HG03045 (cell line): ENCODE measurements around the gene GMDS.

Source experiments
- ATAC-seq: cut with Tn5 transposase; IDR thresholded peaks from one replicate; pipeline ENCODE4 v1.9.1; 2021; ENCODE audit warnings: mild to moderate bottlenecking, moderate library complexity; ENCODE audit not compliant: unreplicated experiment

GMDS gene

DNA sequence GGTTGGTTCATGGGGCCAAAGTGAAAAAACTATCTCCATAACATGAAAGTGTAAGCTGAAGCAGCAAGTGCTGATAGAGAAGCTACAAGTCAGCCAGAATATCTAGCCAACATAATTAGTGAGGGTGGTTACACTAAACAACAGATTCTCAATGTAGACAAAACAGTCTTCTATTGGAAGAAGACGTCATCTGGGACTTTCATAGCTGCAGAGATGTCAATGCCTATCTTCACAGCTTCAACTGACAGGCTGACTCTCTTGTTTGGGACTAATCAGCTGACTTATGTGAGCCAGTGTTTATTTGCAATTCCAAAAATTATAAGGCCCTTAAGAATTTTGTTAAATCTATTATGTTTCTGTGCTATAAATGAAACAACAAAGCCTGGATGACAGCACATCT lies 63.2 kb downstream of the GMDS start:
- ATAC-seq: no peak

DNA sequence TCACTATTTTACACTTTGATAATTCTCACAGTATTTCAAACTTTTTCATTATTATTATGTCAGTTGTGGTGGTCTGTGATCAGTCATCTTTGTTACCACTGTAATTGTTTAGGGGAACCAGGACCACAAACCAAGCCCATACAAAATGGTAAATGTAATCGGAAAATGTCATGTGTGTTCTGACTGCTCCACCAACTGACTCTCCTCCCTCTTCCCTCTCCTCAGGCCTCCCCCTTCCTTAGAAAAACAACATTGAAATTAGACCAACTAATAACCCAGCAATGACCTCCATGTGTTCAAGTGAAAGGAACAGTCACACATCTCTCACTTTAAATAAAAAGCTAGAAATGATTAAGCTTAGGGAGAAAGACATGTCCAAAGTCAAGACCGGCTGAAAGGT lies 63.8 kb downstream of the GMDS start:
- ATAC-seq: no peak

DNA sequence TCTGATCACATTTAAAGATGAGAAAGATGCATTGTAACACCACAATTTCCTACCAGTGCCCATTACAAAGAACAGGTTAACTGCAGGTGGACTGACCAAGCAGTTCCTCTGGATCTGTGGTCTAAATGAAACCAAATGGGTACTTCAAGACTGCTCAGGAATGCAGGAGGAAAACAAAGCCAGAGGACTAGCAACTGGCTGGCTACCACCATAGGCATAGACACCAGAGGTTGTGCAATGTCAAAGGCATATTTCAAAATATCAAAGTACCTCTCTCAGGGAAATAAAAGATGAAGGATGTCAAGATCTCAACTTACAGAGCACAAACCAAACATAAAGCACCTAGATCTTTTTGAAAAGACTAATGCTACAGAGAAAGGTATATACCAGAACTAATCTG lies 65.5 kb downstream of the GMDS start:
- ATAC-seq: no peak

DNA sequence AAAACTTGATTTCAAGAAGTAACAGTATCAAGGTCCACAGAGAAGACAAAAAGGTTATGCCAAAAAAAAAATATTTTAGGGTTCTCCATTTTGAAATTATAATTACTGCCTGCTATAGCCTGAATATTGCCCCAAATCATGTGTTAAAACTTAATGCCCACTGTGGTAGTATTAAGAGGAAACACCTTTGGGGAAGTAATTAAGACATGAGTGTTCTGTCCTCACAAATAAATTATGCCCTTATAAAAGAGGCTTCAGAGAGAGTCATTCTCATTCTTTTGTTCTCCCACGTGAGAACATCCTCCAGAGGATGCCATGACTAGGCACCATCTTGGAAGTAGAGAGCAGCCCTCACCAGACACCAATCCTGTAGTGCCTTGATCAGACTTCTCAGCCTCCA lies 66.2 kb downstream of the GMDS start:
- no peak for ATAC-seq

DNA sequence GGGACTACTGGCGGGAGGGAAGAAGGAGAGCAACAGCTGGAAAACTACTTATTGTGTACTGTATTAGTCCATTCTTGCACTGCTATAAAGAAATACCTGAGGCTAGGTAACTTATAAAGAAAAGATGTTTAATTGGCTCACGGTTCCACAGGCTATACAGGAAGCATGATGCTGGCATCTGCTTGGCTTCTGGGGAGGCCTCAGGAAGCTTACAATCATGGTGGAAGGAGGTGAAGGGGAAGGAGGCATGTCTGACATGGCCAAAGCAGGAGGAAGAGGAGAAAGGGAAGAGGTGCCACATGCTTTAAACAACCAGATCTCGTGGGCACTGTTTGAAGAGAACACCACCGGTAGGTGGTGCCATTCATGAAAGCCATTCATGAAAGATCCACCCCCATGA lies 67.3 kb downstream of the GMDS start:
- no peak for ATAC-seq

DNA sequence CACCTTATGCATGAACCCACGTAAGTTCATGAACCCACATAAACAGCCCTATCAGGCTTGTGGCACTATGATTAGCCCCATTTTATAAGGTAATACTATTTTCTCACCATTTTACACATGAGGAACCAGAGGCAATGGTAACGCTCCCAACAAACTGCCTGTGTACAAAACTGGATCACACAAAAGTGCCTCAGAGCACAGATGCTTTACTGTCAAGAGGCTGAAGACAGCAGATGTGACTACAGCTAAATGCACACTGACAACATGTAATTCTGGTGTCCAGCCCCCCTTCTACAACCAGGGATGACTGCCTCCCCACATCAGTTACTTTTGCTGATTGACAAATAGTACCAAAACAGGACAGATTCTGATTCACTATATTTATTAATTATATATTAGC lies 69.6 kb downstream of the GMDS start:
- ATAC-seq: no peak

DNA sequence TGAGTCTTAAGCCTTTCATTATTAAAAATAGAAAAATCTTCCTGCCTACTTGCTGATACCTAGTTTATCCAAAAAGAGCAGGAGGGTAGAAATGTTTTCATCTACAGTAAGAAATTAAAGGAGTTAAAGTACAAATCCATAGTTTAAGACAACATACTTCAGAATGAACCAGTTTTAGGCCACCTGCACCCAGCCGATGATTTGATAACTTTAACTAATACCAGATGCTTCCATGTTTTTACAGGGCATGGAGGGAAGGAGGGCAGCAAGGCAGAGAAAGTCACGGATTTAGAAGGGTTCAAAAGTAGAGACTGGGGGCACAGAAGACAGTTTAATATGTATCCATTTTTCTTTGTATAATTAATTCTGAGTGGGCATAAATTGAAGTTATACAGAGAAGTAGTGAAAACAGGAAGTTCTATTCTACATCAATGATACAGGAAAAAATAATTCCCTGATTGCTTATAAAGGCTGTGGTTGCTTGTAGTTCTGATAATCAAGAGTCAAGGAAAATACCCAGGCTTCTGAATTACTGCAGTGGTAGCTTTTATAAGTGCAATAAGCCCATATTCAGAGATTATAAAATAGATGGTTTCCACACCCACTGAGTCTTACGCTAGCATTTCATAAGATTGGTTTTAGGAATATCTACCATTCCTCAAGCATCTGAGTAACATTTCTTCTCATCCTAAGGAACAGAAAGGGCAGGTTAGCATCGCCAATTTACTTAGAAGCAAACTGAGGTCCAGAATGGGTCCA lies 72.0 kb downstream of the GMDS start:
- ATAC-seq: no peak

DNA sequence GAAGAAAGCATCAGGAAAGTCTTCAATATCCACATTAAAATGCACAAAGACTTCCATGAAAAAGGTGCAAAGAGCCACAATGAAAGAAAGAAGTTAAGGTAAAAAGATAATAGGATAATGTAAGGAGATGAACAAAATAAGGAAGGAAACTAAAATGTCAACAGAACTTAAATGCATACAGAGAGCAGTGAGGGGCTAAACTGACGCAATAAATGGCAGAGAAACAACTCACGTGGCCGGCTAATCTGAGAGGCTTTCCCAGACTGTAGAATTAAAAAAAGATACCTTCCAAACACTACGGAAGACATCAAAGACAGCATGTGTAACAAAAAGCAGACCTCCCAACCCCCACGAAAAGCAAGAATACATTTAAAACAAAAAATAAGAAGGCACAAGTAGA lies 73.7 kb downstream of the GMDS start:
- ATAC-seq: no peak

DNA sequence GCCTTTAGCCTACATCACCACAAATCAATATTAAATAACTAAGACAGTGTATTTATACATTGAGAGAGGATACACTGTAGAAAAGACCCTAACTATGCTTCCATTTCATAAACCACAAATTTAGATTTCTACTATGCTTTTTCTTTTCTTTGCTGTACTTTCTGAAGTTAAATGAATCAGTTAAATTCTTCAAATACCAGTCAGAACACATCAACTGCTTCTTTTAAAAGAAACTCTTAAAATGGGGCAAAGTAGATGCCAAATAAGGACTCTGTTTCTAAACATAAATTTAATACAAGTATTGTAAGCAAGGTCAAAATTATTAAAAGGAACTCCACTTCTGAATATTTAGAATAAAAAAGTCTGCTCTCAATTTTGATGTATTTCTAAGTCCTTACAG lies 76.9 kb downstream of the GMDS start:
- ATAC-seq: no peak

DNA sequence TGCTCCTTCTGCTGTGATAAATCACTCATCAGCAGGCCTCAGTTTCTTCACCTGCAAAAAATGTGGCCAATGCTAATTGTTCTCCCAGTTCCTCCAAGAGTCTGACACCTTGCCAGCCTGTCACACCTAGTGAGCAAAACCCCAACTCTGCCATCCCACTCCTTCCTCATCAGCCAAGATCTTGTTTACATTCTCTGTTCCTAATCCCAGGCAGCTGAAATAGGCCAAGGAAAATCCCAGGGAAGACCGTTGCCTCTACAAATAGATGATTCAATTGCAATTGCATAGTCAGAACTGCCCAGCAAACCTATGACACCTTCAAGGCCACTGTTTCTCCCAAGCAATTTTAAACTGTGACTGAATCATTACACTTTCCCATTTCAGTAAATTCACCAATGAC lies 78.7 kb downstream of the GMDS start:
- no peak for ATAC-seq

DNA sequence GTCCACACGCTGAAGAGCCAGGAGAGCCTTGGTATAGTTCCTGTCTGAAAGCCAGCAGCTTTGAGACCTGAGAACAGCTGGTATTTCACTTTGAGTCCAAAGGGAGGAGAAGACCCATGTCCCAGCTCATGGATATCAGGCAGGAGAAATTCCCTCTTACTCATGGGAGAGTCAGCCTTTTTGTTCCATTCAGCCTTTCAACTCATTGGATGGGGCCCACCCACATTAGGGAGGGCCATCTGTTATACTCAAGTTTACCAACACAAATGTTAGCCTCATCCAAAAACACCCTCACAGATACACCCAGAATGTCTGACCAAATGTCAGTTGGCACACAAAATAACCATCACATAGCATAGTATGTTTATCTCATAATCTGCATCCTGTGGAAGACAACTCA lies 80.1 kb downstream of the GMDS start:
- ATAC-seq: no peak

DNA sequence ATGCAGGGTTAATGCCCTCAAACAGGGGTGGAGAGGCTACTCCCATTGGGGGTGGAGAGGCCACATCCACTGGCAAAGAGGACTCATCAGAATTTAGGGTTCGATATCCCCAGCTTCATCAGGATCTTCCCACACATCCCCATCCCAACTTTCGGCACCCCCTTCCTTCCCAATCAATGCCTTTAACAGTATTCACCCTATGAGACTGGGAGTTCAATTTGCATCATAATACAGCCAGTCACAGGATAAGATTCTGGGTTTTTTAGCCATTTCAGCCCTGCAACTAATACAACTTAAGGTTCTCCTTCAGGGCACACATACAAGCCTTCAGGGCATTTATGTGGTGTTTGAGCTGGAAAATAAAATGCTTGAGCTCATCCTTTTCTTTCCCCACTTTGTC lies 80.9 kb downstream of the GMDS start:
- ATAC-seq: no peak

DNA sequence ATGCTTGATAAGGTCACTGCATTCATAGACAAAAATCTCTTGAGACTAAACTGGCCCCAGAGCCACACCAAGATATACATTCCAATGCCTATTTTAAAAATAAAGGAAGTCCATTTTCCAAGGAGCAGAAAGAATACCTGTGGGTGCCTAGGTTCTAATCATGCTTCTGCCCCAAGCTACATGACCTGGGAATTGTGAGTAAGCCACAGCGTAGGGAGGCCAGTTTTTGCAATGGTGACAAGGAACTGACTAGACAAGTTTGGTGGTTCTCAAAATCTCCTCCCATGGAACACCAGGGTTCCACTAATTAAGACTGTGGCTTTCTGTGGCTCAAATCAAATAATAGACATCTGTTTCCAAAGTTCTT lies 83.3 kb downstream of the GMDS start:
- ATAC-seq: no peak

DNA sequence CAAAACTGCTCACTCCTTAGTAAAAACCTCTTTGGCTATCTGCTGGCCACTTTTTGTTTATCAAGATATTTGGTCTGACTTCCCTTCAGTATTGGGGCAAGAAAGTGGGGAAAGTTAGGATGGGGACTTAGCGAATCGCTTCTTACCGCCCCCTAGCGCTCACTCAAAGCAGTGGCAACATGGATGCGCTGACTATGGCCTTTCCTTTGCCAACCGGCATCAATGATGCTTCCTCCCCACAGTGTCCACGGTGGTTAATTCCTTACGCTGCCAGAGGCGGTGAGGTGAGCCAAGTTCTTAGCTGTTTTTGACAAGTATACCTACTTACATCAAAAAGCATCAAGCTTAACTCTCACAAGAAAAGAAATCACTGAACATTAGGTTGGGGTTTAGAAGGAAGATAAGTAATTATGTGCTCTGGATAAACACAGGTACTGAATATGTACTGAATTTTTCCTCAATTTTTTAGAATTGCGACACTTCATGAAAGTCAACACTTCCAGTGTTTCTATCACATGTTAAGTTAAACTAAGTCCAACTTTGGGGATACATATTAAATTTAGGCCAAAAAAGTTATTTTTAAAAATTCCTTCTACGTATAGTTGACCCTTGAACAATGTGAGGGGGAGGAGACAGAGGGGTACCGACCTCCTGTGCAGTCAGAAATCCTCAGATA lies 86.7 kb downstream of the GMDS start:
- ATAC-seq: no peak

DNA sequence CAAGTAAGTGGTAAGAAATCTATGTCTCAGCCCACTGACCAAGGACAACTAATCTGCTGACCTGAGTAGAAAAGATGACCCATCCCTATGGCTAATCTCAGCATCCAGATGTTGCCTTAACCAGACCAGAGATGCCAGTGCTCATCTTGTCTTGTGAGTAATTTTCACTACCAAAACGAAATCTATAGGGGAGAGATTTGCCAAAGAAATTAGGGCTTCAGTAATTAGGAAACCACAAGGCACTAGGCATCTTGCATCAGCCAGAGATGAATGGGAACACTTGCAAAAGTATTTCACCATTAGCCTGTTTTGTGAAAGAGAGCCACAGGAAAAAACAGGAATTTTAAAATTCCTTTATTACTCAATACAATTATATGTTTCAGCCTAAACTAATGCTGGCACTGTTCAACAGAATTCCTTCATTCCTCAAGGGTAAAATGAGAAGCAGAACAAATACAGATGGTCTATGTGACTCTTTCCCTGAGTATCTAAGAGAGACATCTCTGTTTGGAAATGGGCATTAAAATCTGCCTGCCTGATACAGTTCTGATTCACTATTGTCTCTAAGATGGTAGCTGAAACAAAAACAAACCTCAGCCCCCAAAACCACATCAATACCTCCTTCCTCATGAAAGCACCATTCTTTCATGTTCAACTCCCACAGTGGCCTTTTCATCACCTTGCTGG lies 87.8 kb downstream of the GMDS start:
- ATAC-seq: no peak

DNA sequence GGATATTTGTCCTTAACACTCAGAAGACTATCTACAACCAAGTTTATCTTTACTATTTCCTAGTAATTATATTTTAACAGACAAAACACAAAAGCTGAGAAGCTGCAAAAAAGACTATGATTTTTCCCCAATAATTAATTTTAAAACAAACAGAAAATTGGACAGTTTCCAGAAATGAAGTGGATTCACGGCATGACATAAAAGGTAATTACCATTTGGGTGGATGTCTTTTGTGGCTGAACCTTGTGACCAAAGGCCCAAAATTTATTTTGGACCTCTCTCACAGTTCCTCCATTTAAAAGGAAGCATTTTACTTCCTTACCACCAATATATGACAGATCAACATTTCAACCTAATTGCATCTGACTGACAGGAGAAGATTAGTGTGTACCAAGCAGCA lies 90.2 kb downstream of the GMDS start:
- ATAC-seq: no peak

DNA sequence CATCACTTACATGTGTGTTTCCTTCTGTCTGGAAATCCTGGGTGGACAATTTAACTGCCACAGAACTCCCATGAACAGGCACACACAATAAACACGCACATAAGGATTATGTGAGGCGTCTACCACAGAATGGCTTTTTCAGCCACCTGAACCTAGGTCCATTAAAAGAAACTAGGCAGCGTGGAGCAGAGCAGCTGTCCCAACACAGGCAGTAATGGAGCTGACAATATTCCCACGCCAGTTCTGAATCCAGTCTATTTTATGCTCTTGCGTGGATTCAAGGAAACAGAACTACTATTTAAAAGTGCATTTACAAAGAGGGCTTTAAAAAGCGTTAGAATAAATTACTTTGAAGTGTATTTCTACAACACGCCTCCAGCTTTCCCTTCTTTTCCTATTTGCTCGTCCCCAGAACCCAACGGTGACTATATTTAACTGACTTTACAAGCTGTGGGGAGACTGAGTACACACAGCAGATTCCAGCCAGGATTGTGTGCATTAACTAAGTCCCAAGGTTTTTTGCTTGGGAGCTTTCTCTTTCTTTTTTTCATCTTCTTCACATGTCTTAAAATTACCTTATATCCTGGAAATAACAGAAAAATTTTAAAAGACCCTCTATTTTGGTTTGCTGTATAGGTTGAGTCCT lies 95.9 kb downstream of the GMDS start:
- no peak for ATAC-seq

DNA sequence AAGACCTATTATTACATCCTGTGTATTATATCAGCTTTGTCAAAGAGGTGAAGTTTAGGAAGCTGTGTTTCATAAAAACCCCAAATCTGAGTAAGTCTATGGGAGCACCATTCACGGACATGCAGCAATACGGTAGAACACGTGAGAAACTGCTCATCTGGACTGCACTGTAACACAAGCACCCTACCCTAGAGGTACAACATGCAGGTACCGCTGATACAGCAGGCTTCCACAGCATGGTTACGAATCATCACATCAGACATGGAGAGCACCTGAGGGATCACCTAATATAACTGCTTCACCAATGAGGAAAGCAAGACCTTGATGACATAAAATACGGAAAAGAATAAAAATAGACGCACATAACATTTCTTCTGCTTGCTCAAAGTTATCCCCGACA lies 96.7 kb downstream of the GMDS start:
- no peak for ATAC-seq

DNA sequence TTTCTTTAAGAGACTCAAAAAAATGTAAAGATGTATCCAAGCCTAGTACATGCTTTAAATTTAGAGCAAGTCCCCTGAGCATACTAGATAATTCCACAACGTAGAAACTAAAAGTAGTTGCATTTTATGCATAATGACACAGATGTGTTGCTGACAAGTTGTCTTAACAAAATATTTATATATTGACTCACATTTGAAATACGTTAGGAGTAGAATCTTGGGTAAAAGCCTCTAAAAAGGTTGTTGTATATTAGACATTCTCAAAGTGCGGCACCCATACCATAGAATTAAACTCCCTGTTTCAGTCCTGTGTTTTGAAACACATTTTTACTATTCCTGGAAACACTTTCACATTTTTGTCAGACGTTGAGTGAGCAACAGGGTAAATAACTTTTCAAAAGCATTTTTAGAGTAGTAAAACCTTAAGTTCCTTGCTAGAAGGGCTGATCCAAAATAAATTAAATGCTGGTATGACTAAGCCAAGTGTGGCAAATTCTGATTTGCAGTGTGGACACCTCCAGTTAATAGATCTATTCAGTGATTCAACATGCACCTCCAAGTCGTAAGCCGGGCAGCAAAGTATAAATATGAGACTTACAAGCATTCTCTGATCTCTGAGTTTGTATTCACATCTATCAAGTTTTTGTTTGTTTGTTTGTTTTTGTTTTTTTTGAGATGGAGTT lies 97.5 kb downstream of the GMDS start:
- no peak for ATAC-seq

DNA sequence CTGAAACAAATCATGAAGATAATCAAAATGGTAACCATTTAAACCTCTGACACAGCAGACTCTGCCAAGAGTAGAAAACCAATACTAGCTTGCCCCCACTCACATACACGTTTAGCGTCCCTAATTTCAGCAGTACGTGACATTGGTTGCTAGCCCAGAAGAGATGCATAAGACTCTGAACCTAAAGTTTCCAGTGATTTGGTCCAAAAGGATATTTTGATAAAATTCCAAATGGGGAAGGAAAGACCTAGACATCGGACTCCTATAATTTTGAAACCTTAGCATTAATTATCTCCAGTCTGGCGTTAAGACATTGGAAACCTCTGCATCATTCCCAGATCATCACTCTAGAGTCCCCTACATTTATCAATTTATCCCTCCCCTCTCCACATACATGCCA lies 98.1 kb downstream of the GMDS start:
- no peak for ATAC-seq

DNA sequence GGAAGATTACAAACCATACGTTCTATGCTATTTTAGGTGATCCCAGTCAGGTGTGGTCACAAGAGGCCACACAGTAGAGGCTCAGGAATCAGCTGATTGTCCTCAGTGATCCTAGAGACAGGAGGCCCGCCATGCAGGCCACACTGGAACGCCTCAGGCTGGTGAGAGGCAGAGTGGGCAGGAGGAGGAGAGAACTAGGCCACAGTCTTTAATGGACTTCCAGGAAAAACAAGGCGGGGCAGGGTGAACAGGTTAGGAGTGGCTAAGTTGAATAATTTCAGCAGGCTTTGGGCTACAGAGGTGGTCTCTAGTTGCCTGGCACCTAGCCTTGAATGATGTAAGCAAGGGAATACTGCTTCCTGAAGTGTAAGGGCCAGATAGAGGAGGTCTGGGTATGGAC lies 101.2 kb downstream of the GMDS start:
- ATAC-seq: no peak
